Gastrocnemius medialis (tissue), 4 donors: Measurements from ENCODE around the gene ASB16. TPM values are rescaled to one million over a fixed set of nuclear protein-coding genes. Genes with fewer than 3 reads are reported as not detected.
"Not testable (repeated sequence)": the region's sequence is repeated elsewhere in the genome, so short reads cannot be mapped to it uniquely, and the experiment has no call there.

Source experiments
- ATAC-seq, 2 donors: fragments of 150-250 bp; one replicate each; pipeline ENCODE4 v1.9.1; 2016
- DNase-seq, 2 donors: peaks; one replicate each; pipeline ENCODE4 v3.0.0-alpha.2; 2019
- H3K27ac ChIP-seq, 4 donors: fragments of 200-600 bp; sonication (generic); 1 replicate in 1 of 4; 2 replicates in 3 of 4; pipeline ENCODE4 v1.5.1; 2016 to 2018; ENCODE audit warnings: mild to moderate bottlenecking in 2 of 4, moderate library complexity in 1 of 4
- H3K27me3 ChIP-seq, 3 donors: fragments of 200-600 bp; sonication (generic) in 2 of 3; 1 replicate in 1 of 3; 2 replicates in 2 of 3; pipeline versions ENCODE4 v1.5.1 to v1.6.0; 2016 to 2019; ENCODE audit warnings: mild to moderate bottlenecking in 1 of 3, moderate library complexity in 1 of 3
- H3K36me3 ChIP-seq, 2 donors: fragments of 200-600 bp; sonication (generic) in 1 of 2; one replicate each; pipeline ENCODE4 v1.5.1; 2017 to 2018
- H3K4me1 ChIP-seq, 2 donors: fragments of 200-600 bp; sonication (generic) in 1 of 2; one replicate each; pipeline ENCODE4 v1.5.1; 2016 to 2017; ENCODE audit warnings: mild to moderate bottlenecking in 2 of 2
- H3K4me3 ChIP-seq, 4 donors: fragments of 200-600 bp; sonication (generic) in 3 of 4; 1 replicate in 1 of 4; 2 replicates in 3 of 4; pipeline ENCODE4 v1.5.1; 2016 to 2019; ENCODE audit warnings: mild to moderate bottlenecking in 2 of 4
- H3K9me3 ChIP-seq, 3 donors: fragments of 200-600 bp; sonication (generic) in 2 of 3; 1 replicate in 1 of 3; 2 replicates in 2 of 3; pipeline ENCODE4 v1.5.1; 2016 to 2019
- POLR2A ChIP-seq, 2 donors: fragments of 450-650 bp; IDR thresholded peaks; one replicate each; pipeline ENCODE4 v1.6.1; 2017; ENCODE audit warnings: antibody characterized with exemption in 2 of 2, mild to moderate bottlenecking in 2 of 2, moderate library complexity in 2 of 2
- in situ Hi-C, 4 donors: fragments of 200-750 bp; cut with MboI; loops; one replicate each; pipeline versions ENCODE4 v1.15.0 to v1.8.0; 2017; ENCODE audit warnings: low sequenced_read_pairs in 4 of 4
- intact Hi-C: fragments of 100-400 bp; cut with DNase I; formaldehyde crosslinking; loops from one replicate; pipeline ENCODE4 v1.15.1; 2023; ENCODE audit warnings: low total_unique reads
- total RNA-seq, 4 donors: library from RNA; depleted of rRNA; stranded (reverse); fragments of >200 nt; gene quantifications; one replicate each; pipeline versions ENCODE4 v1.1.0 to v1.2.3, GENCODE V29; 2016
- TF ChIP-seq, protein P1 (sequence below), 5 experiments: fragments of 450-650 bp in 3 of 5; fragments of 200-600 bp in 2 of 5; sonication (generic) in 2 of 5; IDR thresholded peaks in 4 of 5; conservative IDR thresholded peaks in 1 of 5; 1 replicate in 4 of 5; 2 replicates in 1 of 5; pipeline ENCODE4 v1.5.1; 2016 to 2019; ENCODE audit warnings: antibody characterized with exemption in 5 of 5, mild to moderate bottlenecking in 3 of 5, moderate library complexity in 3 of 5

Gene ASB16
- total RNA-seq, 4 donors from 2014 or later: 13.2 to 134 (median 34.2) TPM

- no peak for TF ChIP-seq POLR2A (IDR thresholded peaks at IDR 0.05)
- TF ChIP-seq, protein P1, sequence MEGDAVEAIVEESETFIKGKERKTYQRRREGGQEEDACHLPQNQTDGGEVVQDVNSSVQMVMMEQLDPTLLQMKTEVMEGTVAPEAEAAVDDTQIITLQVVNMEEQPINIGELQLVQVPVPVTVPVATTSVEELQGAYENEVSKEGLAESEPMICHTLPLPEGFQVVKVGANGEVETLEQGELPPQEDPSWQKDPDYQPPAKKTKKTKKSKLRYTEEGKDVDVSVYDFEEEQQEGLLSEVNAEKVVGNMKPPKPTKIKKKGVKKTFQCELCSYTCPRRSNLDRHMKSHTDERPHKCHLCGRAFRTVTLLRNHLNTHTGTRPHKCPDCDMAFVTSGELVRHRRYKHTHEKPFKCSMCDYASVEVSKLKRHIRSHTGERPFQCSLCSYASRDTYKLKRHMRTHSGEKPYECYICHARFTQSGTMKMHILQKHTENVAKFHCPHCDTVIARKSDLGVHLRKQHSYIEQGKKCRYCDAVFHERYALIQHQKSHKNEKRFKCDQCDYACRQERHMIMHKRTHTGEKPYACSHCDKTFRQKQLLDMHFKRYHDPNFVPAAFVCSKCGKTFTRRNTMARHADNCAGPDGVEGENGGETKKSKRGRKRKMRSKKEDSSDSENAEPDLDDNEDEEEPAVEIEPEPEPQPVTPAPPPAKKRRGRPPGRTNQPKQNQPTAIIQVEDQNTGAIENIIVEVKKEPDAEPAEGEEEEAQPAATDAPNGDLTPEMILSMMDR (IDR thresholded peaks at IDR 0.05 in 4 of 5, conservative IDR thresholded peaks at IDR 0.05 in 1 of 5): no peak
- H3K27ac ChIP-seq: peak overlapping the region in 3 of 4 donors; percentile 72 to 79 (median 77)
- ATAC-seq (no peak), DNase-seq (no peak)
- in situ Hi-C loops: loop anchor here in 1 of 4 donors (10.0 kb wide), 1 partner anchor 177 kb away; the partner anchor contains the start of gene SLC25A39
- no peaks in the 10 kb centered on the region for H3K36me3 ChIP-seq
- intact Hi-C loops: no loop called here
- peaks cover 22 to 37% of the 10 kb centered on the region in 2 donors for H3K4me1 ChIP-seq
- no peaks in the 10 kb centered on the region for H3K27me3 ChIP-seq
- no peaks in the 10 kb centered on the region for H3K9me3 ChIP-seq
- H3K4me3 ChIP-seq: no peak overlapping the region
These were observed 22.7 kb upstream of the ASB16 start for GRCh38 chr17:44147812-44148211.

DNA sequence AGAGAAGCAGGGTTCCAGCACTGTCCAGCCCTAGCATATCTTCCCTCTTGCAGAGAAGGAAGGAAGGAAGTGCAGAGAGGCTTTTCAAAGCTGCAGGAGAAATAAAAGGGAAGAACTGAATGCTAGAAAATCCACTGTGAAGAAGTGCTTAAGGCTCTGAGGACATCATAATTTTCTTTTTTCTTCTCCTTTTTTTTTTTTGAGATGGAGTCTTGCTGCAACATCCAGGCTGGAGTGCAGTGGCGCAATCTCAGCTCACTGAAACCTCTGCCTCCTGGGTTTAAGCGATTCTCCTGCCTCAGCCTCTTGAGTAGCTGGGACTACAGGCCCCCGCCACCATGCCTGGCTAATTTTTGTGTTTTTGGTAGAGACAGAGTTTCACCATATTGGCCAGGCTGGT, 21.4 kb upstream of the ASB16 start:
- in situ Hi-C loops: loop anchor here in 1 of 4 donors (10.0 kb wide), 1 partner anchor 176 kb away; the partner anchor contains the start of gene SLC25A39
- H3K27ac ChIP-seq, intact Hi-C loops, H3K4me3 ChIP-seq, H3K27me3 ChIP-seq, ATAC-seq, H3K9me3 ChIP-seq, DNase-seq, H3K36me3 ChIP-seq: not testable (repeated sequence)
- peaks cover 22 to 35% of the 10 kb centered on the region in 2 donors for H3K4me1 ChIP-seq

- in situ Hi-C loops: loop anchor here in 2 of 4 donors (10.0 to 25.0 kb wide), 2 partner anchors 175 to 238 kb away; partner anchors contain the start of genes MPP2 (in 1 of the 2) and SLC25A39 (in 1 of the 2)
- H3K36me3 ChIP-seq: no peaks in the 10 kb centered on the region
- intact Hi-C loops: no loop called here
These were observed 20.7 kb upstream of the ASB16 start for GRCh38 chr17:44149750-44150329.

DNA sequence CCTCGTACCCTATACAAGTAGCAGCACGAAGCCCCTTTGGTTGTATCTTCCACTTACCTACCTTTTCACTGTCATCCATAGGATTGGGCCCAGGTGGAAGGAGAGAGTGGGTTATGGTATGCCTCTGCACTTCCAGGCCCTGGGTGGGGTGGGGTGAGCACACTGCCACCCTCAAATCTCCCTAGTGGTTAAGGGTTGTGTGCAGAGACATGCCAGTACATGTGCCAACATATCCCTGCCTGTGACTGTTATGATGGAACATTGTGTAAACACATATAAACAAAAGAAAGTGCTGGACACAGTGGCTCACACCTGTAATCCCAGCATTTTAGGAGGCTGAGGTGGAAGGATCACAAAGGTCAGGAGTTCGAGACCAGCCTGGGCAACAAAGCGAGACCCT, 17.6 kb upstream of the ASB16 start:
- ATAC-seq: no peak
- Histone ChIP-seq H3K36me3 (no peaks in the 10 kb centered on the region), H3K9me3 (no peaks in the 10 kb centered on the region), H3K4me3 (no peak overlapping the region), H3K27me3 (no peaks in the 10 kb centered on the region), H3K27ac (no peak overlapping the region), H3K4me1 (no peaks in the 10 kb centered on the region)
- TF ChIP-seq POLR2A (IDR thresholded peaks at IDR 0.05): no peak
- TF ChIP-seq, protein P1 (IDR thresholded peaks at IDR 0.05 in 4 of 5, conservative IDR thresholded peaks at IDR 0.05 in 1 of 5): no peak
- intact Hi-C loops (no loop called here), in situ Hi-C loops (loop anchor here in 1 of 4 donors (25.0 kb wide), 1 partner anchor 241 kb away; the partner anchor contains the start of gene MPP2)
- DNase-seq: no peak

More at GRCh38 chr17:44149750-44150329, 20.7 kb upstream of the ASB16 start:
- Histone ChIP-seq H3K4me1 (peaks cover 22 to 27% of the 10 kb centered on the region in 2 donors), H3K9me3 (no peaks in the 10 kb centered on the region), H3K27me3 (no peaks in the 10 kb centered on the region), H3K27ac (no peak overlapping the region), H3K4me3 (no peak overlapping the region)
- TF ChIP-seq, protein P1 (IDR thresholded peaks at IDR 0.05 in 4 of 5, conservative IDR thresholded peaks at IDR 0.05 in 1 of 5): no peak
- no peak for TF ChIP-seq POLR2A (IDR thresholded peaks at IDR 0.05)
- no peak for DNase-seq
- ATAC-seq: no peak

GRCh38 chr17:44155488-44155887, 15.0 kb upstream of the ASB16 start:
- no peak for TF ChIP-seq POLR2A (IDR thresholded peaks at IDR 0.05)
- TF ChIP-seq, protein P1 (IDR thresholded peaks at IDR 0.05 in 4 of 5, conservative IDR thresholded peaks at IDR 0.05 in 1 of 5): no peak
- H3K27me3 ChIP-seq: no peaks in the 10 kb centered on the region
- H3K9me3 ChIP-seq: no peaks in the 10 kb centered on the region
- no peak overlapping the region for H3K4me3 ChIP-seq
- H3K27ac ChIP-seq: no peak overlapping the region
- in situ Hi-C loops: loop anchor here in 1 of 4 donors (25.0 kb wide), 1 partner anchor 243 kb away; the partner anchor contains the start of gene MPP2
- DNase-seq: no peak
- H3K36me3 ChIP-seq: no peaks in the 10 kb centered on the region
- no peak for ATAC-seq
- no peaks in the 10 kb centered on the region for H3K4me1 ChIP-seq
- intact Hi-C loops: no loop called here
